ENCODE data around the gene OSBPL5.

Gene OSBPL5

DNA sequence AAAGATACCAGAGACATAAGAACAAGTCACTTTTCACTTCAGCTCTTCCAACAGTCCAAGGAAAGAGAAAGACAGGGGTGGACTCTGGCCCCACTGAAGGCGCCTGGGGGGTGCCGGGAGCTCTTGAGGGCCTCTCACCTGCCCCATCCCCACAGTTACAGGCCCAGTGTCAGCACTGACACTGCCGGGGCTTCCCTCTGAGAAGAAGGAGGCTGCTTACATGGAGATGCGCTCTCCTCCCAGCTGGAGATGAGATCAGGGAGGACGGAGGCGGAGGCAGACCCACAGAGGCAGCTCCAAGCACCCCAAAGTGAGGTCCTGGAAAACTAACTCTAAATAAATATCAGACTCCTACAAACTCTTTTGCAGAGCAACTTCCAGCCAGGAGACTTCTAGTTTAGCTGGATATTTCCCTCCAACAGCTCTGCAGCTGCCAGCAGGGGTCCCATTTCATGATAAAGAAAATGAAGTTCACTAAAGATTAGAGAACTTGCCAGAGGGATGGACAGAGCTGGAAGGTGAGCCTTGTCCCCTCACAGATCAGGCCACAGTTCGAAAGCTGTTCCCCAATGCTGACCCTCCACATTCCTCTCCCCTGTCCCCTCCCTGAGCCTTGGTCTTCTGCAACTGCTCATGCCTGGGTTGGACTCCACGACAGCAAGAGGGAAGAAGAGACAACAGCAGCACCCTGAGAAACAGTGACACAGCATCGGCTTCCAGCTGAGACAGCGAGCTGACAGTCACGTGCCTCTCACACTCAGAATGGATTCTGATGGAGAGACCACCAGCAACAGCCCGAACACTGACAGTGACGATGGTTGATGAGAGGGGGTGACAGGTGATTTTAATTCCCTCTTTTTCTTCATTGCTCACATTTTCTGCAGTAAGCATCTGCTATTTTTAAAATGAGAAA, 113.7 kb downstream of the OSBPL5 start:
- DNase-seq (ENCODE audit: low spot score): no peak

- no peak for DNase-seq (ENCODE audit: low spot score)
These were observed 114.5 kb downstream of the OSBPL5 start for GRCh38 chr11:3050386-3051195.

DNA sequence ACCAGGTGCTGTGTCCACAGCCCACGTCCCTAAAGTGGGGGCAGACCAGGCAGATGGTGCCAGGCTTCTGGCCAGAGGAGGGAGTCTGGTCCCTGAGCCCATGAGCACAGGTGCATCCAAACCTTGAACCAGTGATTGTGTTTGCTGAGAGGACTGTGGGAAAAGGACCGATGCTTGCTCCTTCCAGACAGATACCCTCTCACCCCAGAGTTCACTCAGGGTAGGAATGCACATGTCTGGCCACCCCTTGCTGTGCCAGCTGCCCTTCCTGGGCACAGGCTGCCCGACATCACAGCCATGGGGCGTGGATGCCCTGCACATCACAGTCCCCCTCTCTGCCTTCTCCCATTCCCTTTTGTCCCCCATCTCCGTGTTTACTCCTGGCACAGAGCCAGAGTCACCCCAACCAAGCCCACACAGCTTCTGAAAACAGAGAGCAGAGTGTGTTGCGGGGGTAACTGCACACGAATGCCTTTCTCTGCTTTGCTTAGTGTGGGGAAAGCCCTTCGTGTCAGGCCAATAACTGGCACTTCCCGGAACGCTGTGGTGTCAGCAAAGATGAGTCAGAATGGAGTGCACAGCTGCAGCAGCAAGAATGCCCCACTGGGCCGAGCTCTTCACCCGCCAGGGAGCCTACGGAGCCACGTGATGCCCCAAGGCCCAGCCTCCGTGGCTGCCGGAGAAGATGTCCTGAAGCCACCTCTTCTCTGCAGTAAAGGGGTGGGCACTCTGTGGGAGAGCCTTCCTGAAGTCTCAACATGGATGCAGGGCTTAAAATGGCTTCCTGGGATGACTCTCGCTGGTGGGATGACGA, 115.5 kb downstream of the OSBPL5 start:
- peak; percentile 87 for DNase-seq (ENCODE audit: low spot score)

- DNase-seq (ENCODE audit: low spot score): no peak
These were observed 117.5 kb downstream of the OSBPL5 start for GRCh38 chr11:3047637-3048036.

DNA sequence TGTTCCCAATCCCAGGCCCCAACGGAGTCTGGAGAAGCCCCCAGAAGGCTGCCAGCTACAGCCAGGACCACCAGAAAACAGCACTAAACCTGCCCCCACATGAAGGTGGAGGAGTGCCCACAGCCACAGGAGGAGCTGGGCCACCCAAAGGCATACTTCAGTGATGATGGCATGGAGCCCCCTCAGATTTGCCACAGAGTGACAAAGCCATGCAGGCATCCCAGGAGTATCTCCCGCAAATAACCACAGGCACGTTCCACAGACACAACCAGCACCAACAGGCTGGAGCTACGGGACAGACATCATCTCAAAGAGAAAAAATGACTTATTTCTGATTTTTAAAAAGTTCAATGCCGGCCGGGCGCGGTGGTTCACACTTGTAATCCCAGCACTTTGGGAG, 118.5 kb downstream of the OSBPL5 start:
- no peak for DNase-seq (ENCODE audit: low spot score)

- DNase-seq (ENCODE audit: low spot score): no peak
These were observed 118.9 kb downstream of the OSBPL5 start for GRCh38 chr11:3046190-3046589.

DNA sequence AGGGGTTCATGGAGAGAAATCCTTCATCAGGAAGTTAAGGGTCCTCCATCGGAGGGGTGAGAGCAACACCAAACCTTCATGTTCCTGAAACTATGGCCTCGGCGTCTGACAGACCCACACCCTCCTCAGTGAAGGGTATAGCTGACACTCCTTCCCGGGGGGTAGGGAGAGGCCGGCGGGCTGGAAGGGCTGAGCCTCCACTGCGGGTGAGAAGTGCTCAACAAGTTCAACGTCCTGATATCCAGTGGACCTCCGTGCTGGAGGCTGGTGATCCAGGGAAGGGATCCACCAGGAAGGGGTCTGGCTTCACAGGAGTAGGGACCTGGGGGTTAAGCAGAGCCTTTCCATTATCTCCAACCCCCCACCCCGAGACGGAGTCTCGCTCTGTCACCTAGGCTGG, 120.2 kb downstream of the OSBPL5 start:
- DNase-seq (ENCODE audit: low spot score): no peak

DNA sequence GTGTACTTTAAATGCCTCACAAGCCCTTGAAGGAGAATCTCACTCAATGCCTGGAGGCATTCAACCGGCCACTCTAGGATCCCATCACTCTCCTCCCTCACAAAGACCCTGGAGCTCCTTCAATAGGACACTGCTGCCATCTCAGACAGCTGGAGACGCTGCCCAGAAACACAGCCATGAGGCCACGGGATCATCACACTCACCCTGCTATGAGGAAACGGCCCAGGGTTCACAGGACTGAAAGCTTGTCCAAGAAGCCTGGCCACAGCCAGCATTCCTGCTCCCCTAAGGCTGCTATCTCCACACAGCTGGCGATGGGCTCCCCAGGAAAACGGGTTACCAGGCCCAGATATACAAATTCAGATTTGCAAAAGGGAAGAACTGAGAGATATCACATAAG, 121.1 kb downstream of the OSBPL5 start:
- no peak for DNase-seq (ENCODE audit: low spot score)

DNA sequence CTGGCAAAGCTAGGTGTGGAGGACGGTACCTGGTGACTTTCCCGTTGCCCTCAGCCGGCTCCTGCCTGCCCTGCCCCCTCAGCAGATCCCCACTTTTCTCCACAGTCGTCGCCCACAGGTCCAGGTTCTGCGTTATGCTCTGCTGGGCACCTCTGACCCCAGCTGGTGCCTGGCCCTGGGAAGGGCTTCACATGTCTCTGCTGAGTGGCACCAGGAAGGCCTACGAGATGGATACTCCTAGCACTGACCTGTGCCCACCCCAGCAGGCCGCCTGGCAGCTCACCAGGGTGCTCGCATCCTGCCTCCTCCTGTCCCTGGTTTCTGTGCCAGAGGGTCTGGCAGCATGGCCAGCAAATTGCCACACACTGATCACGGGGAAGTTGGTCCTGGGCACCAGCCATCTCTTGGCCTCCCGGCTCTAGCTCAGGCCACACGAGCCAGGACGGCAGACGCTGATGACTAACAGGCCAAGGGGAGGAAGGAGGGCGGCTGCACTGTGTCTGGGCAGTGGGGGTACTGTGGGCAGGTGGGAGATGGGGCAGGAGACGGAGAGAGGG, 121.7 kb downstream of the OSBPL5 start:
- DNase-seq (ENCODE audit: low spot score): no peak

DNA sequence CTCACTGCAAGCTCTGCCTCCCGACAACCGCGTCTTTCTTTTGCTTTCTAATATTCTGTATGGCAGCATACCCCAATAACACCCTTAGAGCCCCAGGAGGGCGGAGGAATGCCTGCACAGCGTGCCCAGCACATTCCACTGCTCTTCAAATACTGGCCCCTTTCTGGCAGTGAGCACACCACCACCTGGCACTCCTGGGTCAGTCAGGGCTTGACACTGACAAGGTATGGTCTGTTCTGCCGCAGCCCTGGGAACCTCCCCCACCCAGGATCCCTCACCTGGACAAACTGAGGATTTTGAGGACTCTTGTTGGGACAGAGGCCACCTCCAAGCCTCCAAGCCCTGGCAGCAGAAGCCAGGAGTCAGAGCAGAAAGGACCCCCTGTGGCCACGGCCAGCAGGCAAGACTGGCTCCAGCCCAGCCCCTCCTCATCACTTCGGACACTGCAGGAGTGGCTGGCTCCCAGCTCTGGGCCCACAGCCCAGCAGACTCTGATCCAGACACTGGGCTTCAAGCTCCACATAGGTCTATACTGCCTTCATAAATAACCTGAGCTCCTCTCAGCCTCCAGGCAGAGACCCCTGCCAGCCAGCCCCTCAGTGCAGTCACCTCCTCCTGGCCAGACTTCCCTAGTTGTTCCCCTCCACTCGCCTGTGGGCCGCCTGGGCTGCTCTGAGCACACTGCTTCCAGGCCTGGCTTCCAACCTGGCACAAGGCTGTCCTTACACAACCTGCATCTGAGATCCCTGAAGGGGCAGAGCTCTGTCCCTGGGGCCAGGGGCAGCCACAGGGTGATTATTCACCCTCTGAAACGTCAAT, 122.4 kb downstream of the OSBPL5 start:
- DNase-seq (ENCODE audit: low spot score): no peak

GRCh38 chr11:3041699-3042441, 123.2 kb downstream of the OSBPL5 start:
- DNase-seq (ENCODE audit: low spot score): no peak

DNA sequence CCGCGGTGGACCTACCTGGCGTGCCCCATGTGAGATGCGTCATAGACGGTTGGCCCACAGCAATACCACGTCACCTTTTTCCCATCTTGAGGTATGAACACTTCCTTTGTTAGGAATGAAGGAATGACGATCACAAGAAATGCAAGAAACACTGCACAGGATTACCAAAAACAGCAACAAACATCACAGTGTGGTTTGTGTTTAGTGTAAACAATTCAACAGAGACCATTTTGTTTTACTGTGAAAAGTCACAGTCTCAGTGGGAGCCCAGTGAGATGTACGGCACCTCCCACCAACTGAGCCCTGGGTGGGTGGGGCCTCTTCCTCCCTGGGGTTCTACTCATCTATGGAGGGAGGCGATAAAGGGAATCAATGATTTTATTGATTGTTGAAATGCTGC, 124.2 kb downstream of the OSBPL5 start:
- no peak for DNase-seq (ENCODE audit: low spot score)

GRCh38 chr11:3037945-3038271, 127.2 kb downstream of the OSBPL5 start:
- no peak for DNase-seq (ENCODE audit: low spot score)

Data from CD4-positive, alpha-beta T cell treated with Interleukin-2 at 100 ng/mL for 4 hours (primary cell).